AG04450 (cell line): ENCODE measurements around the gene SLC45A1. TPM values are rescaled to one million over a fixed set of nuclear protein-coding genes. Genes with fewer than 3 reads are reported as not detected.

Source experiments
- CTCF ChIA-PET: fragments of 300-600, 350-600 bp; formaldehyde crosslinking; extraction: SDS; loops from one replicate; lab custom pipeline; 2022; ENCODE audit warnings: antibody characterized with exemption, inconsistent platforms; lab: Charles Lee
- POLR2A ChIA-PET: fragments of 350-600 bp; formaldehyde crosslinking; extraction: SDS; loops from one replicate; lab custom pipeline; 2021; ENCODE audit warnings: antibody characterized with exemption, inconsistent platforms; lab: Yijun Ruan, JAX
- DNase-seq: peaks from one replicate; pipeline ENCODE4 v3.0.0-alpha.2; 2011; ENCODE audit warnings: low read depth, low spot score
- H3K27ac ChIP-seq: one replicate; pipeline ENCODE4 v1.5.1; 2012; ENCODE audit warnings: low read depth, low read length, control low read depth
- H3K27me3 ChIP-seq: one replicate; pipeline ENCODE4 v1.6.0; 2012; ENCODE audit warnings: low read length; ENCODE audit not compliant: control insufficient read depth, insufficient read depth
- H3K4me3 ChIP-seq: 2 replicates; pipeline ENCODE4 v1.5.1; 2011; ENCODE audit warnings: mild to moderate bottlenecking, low read depth, low read length, control low read depth
- H3K9me3 ChIP-seq: 2 replicates; pipeline ENCODE4 v1.5.1; 2012; ENCODE audit warnings: low read length; ENCODE audit not compliant: control insufficient read depth, insufficient read depth
- CTCF ChIP-seq: IDR thresholded peaks from 2 replicates; pipeline ENCODE4 v1.5.1; 2011; ENCODE audit warnings: low read depth, low read length, control low read depth, inconsistent platforms
- polyA plus RNA-seq: library from polyadenylated mRNA; depleted of rRNA; stranded (reverse); fragments of >200 nt; gene quantifications from 2 replicates; pipeline ENCODE4 v1.2.3, GENCODE V29; 2011

The SLC45A1 gene
- polyA plus RNA-seq, 1 experiment, result 1.5 TPM

- POLR2A ChIA-PET, result interaction anchor here (0.8 kb wide), 1 partner anchor 21 kb away, joined by 3 read pairs; no protein-coding TSS in a partner anchor
- Histone ChIP-seq H3K27me3 (no peaks in the 10 kb centered on the region), H3K4me3 (no peak overlapping the region), H3K9me3 (no peaks in the 10 kb centered on the region; the same call in 1 of the 2 replicates), H3K27ac (no peak overlapping the region)
- TF ChIP-seq CTCF, result no peak
- CTCF ChIA-PET, result interaction anchor here (0.5 to 1.2 kb wide), 2 partner anchors 10 to 526 kb away, joined by 3 to 5 read pairs; no protein-coding TSS in a partner anchor
- DNase-seq, result no peak
These were observed 5.8 kb downstream of the SLC45A1 start for GRCh38 chr1:8323706-8324105.

GRCh38 chr1:8324176-8324810 lies 6.4 kb downstream of the SLC45A1 start:
- TF ChIP-seq CTCF, result no peak
- H3K9me3 ChIP-seq, result no peaks in the 10 kb centered on the region; the same call in 1 of the 2 replicates
- CTCF ChIA-PET, result interaction anchor here (0.5 kb wide), 1 partner anchor 525 kb away, joined by 3 read pairs; no protein-coding TSS in a partner anchor
- H3K4me3 ChIP-seq, result no peak overlapping the region
- H3K27ac ChIP-seq, result no peak overlapping the region
- POLR2A ChIA-PET, result no interaction called here
- no peaks in the 10 kb centered on the region for H3K27me3 ChIP-seq
- no peak for DNase-seq

GRCh38 chr1:8325771-8326170 lies 7.9 kb downstream of the SLC45A1 start:
- H3K4me3 ChIP-seq, result no peak overlapping the region
- no peaks in the 10 kb centered on the region for H3K27me3 ChIP-seq
- DNase-seq, result no peak
- H3K27ac ChIP-seq, result no peak overlapping the region
- TF ChIP-seq CTCF, result no peak
- CTCF ChIA-PET, result no interaction called here
- POLR2A ChIA-PET, result no interaction called here
- no peaks in the 10 kb centered on the region; the same call in 1 of the 2 replicates for H3K9me3 ChIP-seq

GRCh38 chr1:8326265-8326664 lies 8.4 kb downstream of the SLC45A1 start:
- H3K4me3 ChIP-seq, result no peak overlapping the region
- TF ChIP-seq CTCF, result no peak
- no peaks in the 10 kb centered on the region for H3K27me3 ChIP-seq
- no peak for DNase-seq
- no peak overlapping the region for H3K27ac ChIP-seq
- POLR2A ChIA-PET, result no interaction called here
- CTCF ChIA-PET, result no interaction called here
- H3K9me3 ChIP-seq, result no peaks in the 10 kb centered on the region; the same call in 1 of the 2 replicates

GRCh38 chr1:8328271-8328670 lies 10.4 kb downstream of the SLC45A1 start:
- H3K27ac ChIP-seq, result no peak overlapping the region
- no peak overlapping the region for H3K4me3 ChIP-seq
- H3K27me3 ChIP-seq, result no peaks in the 10 kb centered on the region
- ChIA-PET POLR2A (no interaction called here), CTCF (interaction anchor here (1.0 kb wide), 1 partner anchor 353 kb away, joined by 4 read pairs; no protein-coding TSS in a partner anchor)
- DNase-seq, result no peak
- H3K9me3 ChIP-seq, result no peaks in the 10 kb centered on the region; the same call in 1 of the 2 replicates
- no peak for TF ChIP-seq CTCF
